Stimulated activated memory B cell treated with anti-CD40 and anti-IgM and Interleukin-4, amounts not matched to agents 10 μg/mL and 1 μg/mL and 100 μg/mL, for 72 hours (primary cell): Measurements from ENCODE around the gene KHSRP.
"Not testable (repeated sequence)": the region's sequence is repeated elsewhere in the genome, so short reads cannot be mapped to it uniquely, and the experiment has no call there.

Source experiments
- ATAC-seq: fragments of 150-1000 bp; cut with Tn5 transposase; 2 replicates; pipeline ENCODE4 v1.10.0; 2021
- H3K27ac Mint-ChIP-seq: one replicate; pipeline ENCODE4 v1.8.0; 2022; ENCODE audit warnings: mild to moderate bottlenecking, mixed read lengths
- H3K27me3 Mint-ChIP-seq: one replicate; pipeline ENCODE4 v1.8.0; 2022; ENCODE audit warnings: mixed read lengths
- H3K36me3 Mint-ChIP-seq: one replicate; pipeline ENCODE4 v1.8.0; 2022; ENCODE audit warnings: mixed read lengths
- H3K4me1 Mint-ChIP-seq: one replicate; pipeline ENCODE4 v1.8.0; 2022; ENCODE audit warnings: mixed read lengths
- H3K4me3 Mint-ChIP-seq: one replicate; pipeline ENCODE4 v1.8.0; 2022; ENCODE audit warnings: mild to moderate bottlenecking, moderate library complexity, mixed read lengths
- H3K9me3 Mint-ChIP-seq: one replicate; pipeline ENCODE4 v1.8.0; 2022; ENCODE audit warnings: mixed read lengths

KHSRP gene

DNA sequence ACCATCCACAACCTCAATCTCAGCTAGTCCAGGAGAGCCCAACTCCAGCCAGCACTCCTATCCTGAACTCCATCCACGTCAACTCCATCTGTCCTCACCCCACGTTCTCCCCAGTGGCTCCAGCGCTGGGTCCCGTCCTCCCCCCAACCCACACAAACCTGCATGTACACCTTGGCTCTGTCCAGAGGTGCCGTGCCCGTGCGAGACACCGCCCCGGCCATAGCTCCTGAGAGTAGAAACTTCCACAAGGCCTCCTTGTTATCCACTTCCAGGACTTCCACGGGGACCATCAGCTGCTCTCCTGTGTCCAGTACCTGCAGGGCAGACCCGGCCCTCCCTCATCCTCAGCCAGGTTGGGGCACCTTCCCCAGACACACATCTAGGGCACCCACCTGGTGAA lies 7.3 kb upstream of the KHSRP start:
- H3K36me3 Mint-ChIP-seq, result no peaks in the 10 kb centered on the region
- ATAC-seq, result peak; percentile 20
- H3K27me3 Mint-ChIP-seq, result peaks cover 9% of the 10 kb centered on the region
- no peaks in the 10 kb centered on the region for H3K4me1 Mint-ChIP-seq
- H3K27ac Mint-ChIP-seq, result no peak overlapping the region
- no peaks in the 10 kb centered on the region for H3K9me3 Mint-ChIP-seq
- H3K4me3 Mint-ChIP-seq, result no peak overlapping the region

- Mint-ChIP-seq H3K27ac (no peak overlapping the region), H3K9me3 (no peaks in the 10 kb centered on the region), H3K4me1 (peaks cover 6% of the 10 kb centered on the region), H3K27me3 (peaks cover 9% of the 10 kb centered on the region), H3K36me3 (no peaks in the 10 kb centered on the region), H3K4me3 (no peak overlapping the region)
- no peak for ATAC-seq
Measured at GRCh38 chr19:6429419-6430221, 5.0 kb upstream of the KHSRP start.

- not testable (repeated sequence) for H3K27ac Mint-ChIP-seq, H3K9me3 Mint-ChIP-seq, H3K4me3 Mint-ChIP-seq, H3K27me3 Mint-ChIP-seq, ATAC-seq, H3K36me3 Mint-ChIP-seq, H3K4me1 Mint-ChIP-seq
Measured at GRCh38 chr19:6428692-6429418, 4.2 kb upstream of the KHSRP start.

GRCh38 chr19:6427131-6427530 lies 2.5 kb upstream of the KHSRP start:
- Mint-ChIP-seq H3K27me3 (peaks cover 9% of the 10 kb centered on the region), H3K4me1 (peaks cover 25% of the 10 kb centered on the region), H3K4me3 (no peak overlapping the region), H3K36me3 (peaks cover 4% of the 10 kb centered on the region), H3K9me3 (no peaks in the 10 kb centered on the region), H3K27ac (no peak overlapping the region)
- ATAC-seq, result no peak

DNA sequence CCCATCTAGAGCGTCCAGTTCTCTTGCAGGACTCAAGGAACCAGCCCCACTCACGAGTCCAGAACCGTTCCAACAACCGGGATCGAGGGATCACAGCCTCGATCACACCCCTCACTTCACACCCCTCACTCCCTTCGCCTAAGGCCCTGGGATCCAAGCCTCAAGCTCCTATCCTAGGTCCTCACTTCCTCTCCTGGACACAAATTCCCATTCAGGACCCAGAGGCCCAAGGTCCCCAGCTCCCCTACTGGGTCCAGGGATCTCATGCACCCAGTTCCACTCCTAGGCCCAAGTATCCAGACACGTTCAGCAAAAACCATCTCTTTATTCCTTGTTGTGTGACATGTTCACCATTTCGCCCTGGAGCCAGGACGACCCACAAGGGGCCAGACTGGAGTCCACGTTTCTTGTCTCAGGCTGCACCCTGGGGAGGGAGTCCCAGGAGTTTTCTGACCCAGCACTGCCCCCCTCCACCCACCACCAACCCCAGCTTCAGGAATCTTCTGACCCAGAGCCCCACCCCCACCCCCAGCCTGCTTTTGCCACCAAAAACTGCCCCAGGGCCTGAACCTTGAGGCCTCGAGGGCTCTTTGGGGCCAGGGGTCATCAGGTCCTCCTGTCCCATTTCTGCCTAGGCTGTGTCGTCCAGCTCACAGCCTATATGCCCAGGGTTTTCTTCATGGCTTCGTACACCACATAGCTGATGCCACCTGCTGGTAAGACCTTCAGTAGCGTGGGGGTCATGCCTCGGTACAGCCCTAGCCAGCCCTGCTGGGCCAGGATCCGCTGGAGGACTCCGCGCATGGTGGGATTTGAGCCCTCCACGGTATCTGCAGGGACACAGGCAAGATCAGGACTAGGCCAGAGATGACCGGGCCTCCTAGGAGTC lies 1.4 kb upstream of the KHSRP start:
- peaks cover 35% of the 10 kb centered on the region for H3K4me1 Mint-ChIP-seq
- no peaks in the 10 kb centered on the region for H3K27me3 Mint-ChIP-seq
- H3K9me3 Mint-ChIP-seq, result no peaks in the 10 kb centered on the region
- ATAC-seq, result no peak
- H3K27ac Mint-ChIP-seq, result peak overlapping the region; percentile 72
- peaks cover 11% of the 10 kb centered on the region for H3K36me3 Mint-ChIP-seq
- peak overlapping the region; percentile 62 for H3K4me3 Mint-ChIP-seq

DNA sequence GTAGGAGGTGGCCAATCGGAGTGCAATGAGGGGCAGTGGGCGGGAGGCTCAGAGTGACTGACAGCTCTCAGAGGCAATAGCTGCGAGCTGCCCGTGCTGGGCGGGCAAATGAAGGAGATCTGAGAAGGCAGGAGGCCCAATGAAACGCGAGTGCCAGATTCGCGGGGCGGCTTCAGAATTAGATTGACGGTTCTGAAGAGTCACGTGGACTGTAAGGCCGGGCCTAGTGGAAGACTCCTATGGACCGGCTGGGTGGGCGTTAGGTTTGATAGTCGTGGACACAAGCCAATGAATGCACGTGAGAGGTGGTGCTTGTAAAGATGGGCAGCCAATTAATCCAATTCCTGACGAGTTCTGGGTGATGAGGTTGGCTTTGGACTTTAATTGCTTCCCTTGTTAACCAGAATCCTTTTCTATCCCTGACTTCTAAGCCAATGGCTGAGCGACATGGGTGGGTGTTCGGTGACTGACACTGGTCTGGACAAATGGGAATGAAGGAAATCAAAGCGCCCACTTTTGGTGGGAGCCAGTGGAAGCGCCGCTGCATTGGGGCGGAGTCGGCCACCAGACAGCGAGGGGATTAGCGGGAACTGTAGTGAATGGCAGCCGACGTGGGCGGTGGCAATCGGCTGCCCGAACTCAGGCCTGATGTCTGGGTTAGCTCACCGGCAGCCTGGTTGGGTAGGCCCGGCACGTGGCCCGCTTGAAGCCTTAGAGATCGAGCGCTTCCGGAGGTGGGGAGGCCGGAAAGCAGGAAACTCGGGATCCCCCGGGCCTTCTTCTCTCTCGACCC lies 524 bp upstream of the KHSRP start:
- peak overlapping the region; percentile 62 for H3K4me3 Mint-ChIP-seq
- H3K27ac Mint-ChIP-seq, result peak overlapping the region; percentile 72

GRCh38 chr19:6423499-6424194 lies 964 bp downstream of the KHSRP start:
- peaks cover 30% of the 10 kb centered on the region for H3K36me3 Mint-ChIP-seq
- H3K9me3 Mint-ChIP-seq, result no peaks in the 10 kb centered on the region
- H3K4me3 Mint-ChIP-seq, result peak overlapping the region; percentile 92
- H3K27me3 Mint-ChIP-seq, result no peaks in the 10 kb centered on the region
- H3K4me1 Mint-ChIP-seq, result peaks cover 35% of the 10 kb centered on the region
- ATAC-seq, result no peak
- H3K27ac Mint-ChIP-seq, result peak overlapping the region; percentile 72

More for the DNA sequence above, 524 bp upstream of the KHSRP start:
- ATAC-seq, result peak; percentile 96
- Mint-ChIP-seq H3K27me3 (no peaks in the 10 kb centered on the region), H3K4me1 (peaks cover 35% of the 10 kb centered on the region), H3K9me3 (no peaks in the 10 kb centered on the region), H3K36me3 (peaks cover 16% of the 10 kb centered on the region)

DNA sequence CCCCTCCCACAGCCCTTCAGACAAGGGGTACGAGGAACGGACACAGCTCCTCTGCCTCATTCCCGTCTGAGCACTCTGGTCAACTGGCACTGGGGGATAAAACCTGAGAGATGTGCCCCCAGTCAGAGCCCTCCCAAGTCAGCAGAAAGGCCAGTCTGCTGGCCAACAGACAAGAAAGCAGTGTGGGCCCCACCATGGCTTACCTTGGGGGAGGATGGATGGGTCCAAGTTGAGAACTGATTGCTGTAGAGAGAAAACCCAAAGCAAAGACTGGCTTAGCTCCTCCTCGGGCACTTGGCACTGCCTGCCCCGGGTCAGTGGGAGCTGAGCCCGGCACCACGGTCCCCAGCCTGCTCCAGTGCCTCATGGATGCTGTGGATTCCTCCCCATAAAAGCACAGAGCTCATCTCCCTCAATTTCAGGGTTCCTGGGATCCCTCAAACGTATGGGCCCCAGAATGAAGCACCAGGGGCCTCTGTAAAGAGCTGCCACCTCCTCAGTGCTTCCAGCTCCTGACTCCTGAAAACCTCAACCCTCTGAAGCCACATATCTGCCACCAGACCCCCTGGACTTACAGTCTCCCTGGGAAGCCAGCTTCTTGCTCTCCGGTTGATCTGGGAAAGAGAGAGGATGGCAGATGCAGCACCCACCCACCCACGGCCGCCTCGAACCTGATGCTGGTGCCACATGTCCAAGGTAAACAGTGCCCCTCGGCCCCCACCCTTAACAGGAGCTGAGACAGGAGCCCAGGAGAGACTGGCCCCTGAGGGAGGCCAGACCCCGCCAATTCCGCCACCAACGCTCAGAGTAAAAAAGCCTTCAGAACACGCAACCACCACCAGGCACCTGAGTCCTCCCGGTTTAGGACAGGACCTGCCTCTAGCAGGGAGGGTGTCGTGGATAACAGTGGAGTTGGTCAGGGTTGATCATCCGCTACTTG lies 3.3 kb downstream of the KHSRP start:
- H3K4me1 Mint-ChIP-seq, result peaks cover 35% of the 10 kb centered on the region
- no peak for ATAC-seq
- no peak overlapping the region for H3K27ac Mint-ChIP-seq
- H3K9me3 Mint-ChIP-seq, result no peaks in the 10 kb centered on the region
- peaks cover 48% of the 10 kb centered on the region for H3K36me3 Mint-ChIP-seq
- H3K4me3 Mint-ChIP-seq, result no peak overlapping the region
- H3K27me3 Mint-ChIP-seq, result no peaks in the 10 kb centered on the region

DNA sequence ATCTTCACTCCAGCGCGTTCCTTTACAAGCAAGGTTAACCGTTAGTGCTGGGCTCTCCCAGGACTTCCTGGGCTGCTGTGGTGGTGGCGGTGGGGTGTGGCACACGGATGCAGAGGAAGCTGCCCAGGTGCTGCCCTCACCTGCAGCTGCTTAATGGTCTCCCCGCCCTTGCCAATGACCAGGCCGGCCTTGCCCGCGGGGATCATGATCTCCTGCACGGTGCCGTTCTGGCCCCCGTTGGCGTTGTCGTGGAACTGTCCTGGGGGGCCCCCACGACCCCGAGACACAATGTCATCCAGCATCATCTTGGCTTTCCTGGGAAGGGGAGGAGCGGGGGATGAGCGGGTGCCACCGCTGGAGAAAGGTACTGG lies 6.1 kb downstream of the KHSRP start:
- Mint-ChIP-seq H3K36me3 (peaks cover 73% of the 10 kb centered on the region), H3K27me3 (no peaks in the 10 kb centered on the region), H3K27ac (no peak overlapping the region), H3K4me1 (peaks cover 24% of the 10 kb centered on the region), H3K4me3 (no peak overlapping the region), H3K9me3 (no peaks in the 10 kb centered on the region)
- ATAC-seq, result no peak

DNA sequence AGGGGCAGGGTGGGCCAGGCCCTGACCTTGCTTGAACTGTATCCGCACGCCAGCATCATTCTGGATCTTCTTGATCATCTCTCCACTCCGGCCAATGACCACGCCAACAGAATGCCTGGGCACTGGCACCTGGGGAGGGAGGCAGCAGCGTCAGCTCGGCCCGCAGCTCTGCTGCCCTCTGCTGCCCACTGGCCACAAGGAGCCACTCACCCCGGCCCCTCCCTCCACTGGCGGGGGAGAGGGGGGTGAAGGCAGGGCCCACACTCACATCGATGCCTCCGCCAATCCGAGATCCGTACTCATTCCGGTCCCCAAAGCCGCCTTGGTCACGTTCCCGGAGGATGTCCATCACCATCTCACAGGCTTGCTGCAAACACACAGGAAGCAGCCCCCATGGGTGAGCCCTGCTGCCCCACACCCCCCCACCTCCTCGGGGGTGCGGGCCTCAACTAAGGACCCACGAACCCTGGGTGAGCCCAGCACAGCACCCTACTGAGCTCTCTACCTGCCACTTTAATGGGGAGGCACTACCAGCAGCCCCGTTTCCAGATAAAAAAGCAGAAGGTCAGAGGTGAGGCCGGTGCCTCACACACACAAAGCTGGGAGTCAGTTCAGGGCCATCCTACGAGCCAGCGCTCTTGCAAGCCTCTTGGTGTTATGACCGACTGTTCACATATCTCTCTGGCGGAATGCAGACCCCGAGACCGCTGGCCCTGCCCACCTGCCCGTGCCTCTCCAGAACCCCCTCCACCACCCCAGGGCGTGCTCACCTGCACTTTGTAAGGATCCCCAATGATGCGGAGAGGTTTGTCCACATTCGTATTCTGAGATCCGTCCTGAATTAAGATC lies 6.7 kb downstream of the KHSRP start:
- Mint-ChIP-seq H3K4me1 (peaks cover 18% of the 10 kb centered on the region), H3K27me3 (no peaks in the 10 kb centered on the region), H3K27ac (no peak overlapping the region), H3K36me3 (peaks cover 73% of the 10 kb centered on the region), H3K9me3 (no peaks in the 10 kb centered on the region), H3K4me3 (no peak overlapping the region)
- no peak for ATAC-seq

GRCh38 chr19:6416658-6417405 lies 7.8 kb downstream of the KHSRP start:
- H3K4me3 Mint-ChIP-seq, result no peak overlapping the region
- no peak overlapping the region for H3K27ac Mint-ChIP-seq
- ATAC-seq, result no peak

GRCh38 chr19:6415591-6416190 lies 8.9 kb downstream of the KHSRP start:
- ATAC-seq, result peak; percentile 17
- H3K36me3 Mint-ChIP-seq, result peaks cover 59% of the 10 kb centered on the region
- H3K4me1 Mint-ChIP-seq, result no peaks in the 10 kb centered on the region
- H3K27ac Mint-ChIP-seq, result no peak overlapping the region
- H3K9me3 Mint-ChIP-seq, result no peaks in the 10 kb centered on the region
- H3K4me3 Mint-ChIP-seq, result no peak overlapping the region
- no peaks in the 10 kb centered on the region for H3K27me3 Mint-ChIP-seq

More at GRCh38 chr19:6416658-6417405, 7.8 kb downstream of the KHSRP start:
- no peaks in the 10 kb centered on the region for H3K27me3 Mint-ChIP-seq
- H3K4me1 Mint-ChIP-seq, result peaks cover 7% of the 10 kb centered on the region
- no peaks in the 10 kb centered on the region for H3K9me3 Mint-ChIP-seq
- peaks cover 68% of the 10 kb centered on the region for H3K36me3 Mint-ChIP-seq
